H4 (cell line): ENCODE data around the gene HDAC8. TPM values are rescaled to one million over a fixed set of nuclear protein-coding genes. Genes with fewer than 3 reads are reported as not detected.
A peak's percentile ranks its signal among the peaks of the same experiment; 100 is the strongest.
"Not testable (repeated sequence)": the region's sequence is repeated elsewhere in the genome, so short reads cannot be mapped to it uniquely, and the experiment has no call there.

Source experiments
- DNase-seq: peaks from one replicate; pipeline ENCODE4 v3.0.0-alpha.2; 2015; ENCODE audit warnings: low spot score
- total RNA-seq: library from RNA; depleted of rRNA; stranded (reverse); fragments of >200 nt; shearing (Covaris generic); gene quantifications from 2 replicates; pipeline ENCODE4 v1.2.3, GENCODE V29; 2014

Gene HDAC8
- total RNA-seq, 1 experiment from 2014 or later = 42.8 TPM

GRCh38 chrX:72326605-72327300 is 245.9 kb downstream of the HDAC8 start:
- DNase-seq = no peak

GRCh38 chrX:72319651-72320050 is 253.0 kb downstream of the HDAC8 start:
- not testable (repeated sequence) for DNase-seq

GRCh38 chrX:72317139-72317538 is 255.5 kb downstream of the HDAC8 start:
- no peak for DNase-seq

GRCh38 chrX:72316408-72317110 is 256.1 kb downstream of the HDAC8 start:
- DNase-seq = no peak

GRCh38 chrX:72314881-72315280 is 257.8 kb downstream of the HDAC8 start:
- DNase-seq = no peak

- no peak for DNase-seq
These were observed 258.7 kb downstream of the HDAC8 start for GRCh38 chrX:72313707-72314641.

GRCh38 chrX:72312311-72312940 is 260.2 kb downstream of the HDAC8 start:
- DNase-seq = no peak

GRCh38 chrX:72309297-72310071 is 263.2 kb downstream of the HDAC8 start:
- no peak for DNase-seq

GRCh38 chrX:72308566-72309296 is 263.9 kb downstream of the HDAC8 start:
- peak; percentile 57 for DNase-seq

GRCh38 chrX:72308209-72308565 is 264.5 kb downstream of the HDAC8 start:
- no peak for DNase-seq

GRCh38 chrX:72307646-72308051 is 265.0 kb downstream of the HDAC8 start:
- DNase-seq = no peak

- DNase-seq = peak; percentile 50
These were observed 265.6 kb downstream of the HDAC8 start for GRCh38 chrX:72306851-72307645.

GRCh38 chrX:72306085-72306801 is 266.4 kb downstream of the HDAC8 start:
- no peak for DNase-seq

GRCh38 chrX:72305286-72306084 is 267.2 kb downstream of the HDAC8 start, which contains the start of gene CITED1:
TSS of gene CITED1 (minus strand) at chrX:72305914. CDS start at chrX:72302869, 3,045 bp downstream.
- DNase-seq = no peak

GRCh38 chrX:72304877-72305276 is 267.8 kb downstream of the HDAC8 start:
- no peak for DNase-seq

GRCh38 chrX:72301781-72302180 is 270.9 kb downstream of the HDAC8 start:
- no peak for DNase-seq

- DNase-seq = no peak
These were observed 272.6 kb downstream of the HDAC8 start for GRCh38 chrX:72299891-72300630.
